HCT116 (cell line): Measurements from ENCODE around the gene CDK10. TPM values are rescaled to one million over a fixed set of nuclear protein-coding genes. Genes with fewer than 3 reads are reported as not detected.
A peak's percentile ranks its signal among the peaks of the same experiment; 100 is the strongest.

Experiments used
- ATAC-seq: fragments of 200-7000 bp; cut with Tn5 transposase; 2 replicates; pipeline ENCODE4 v1.9.1; 2020; ENCODE audit warnings: mild to moderate bottlenecking, moderate library complexity
- BruUV-seq: library from RNA; stranded (reverse); fragments of 400-500 nt; replicated peaks from 2 replicates; lab custom pipeline; 2021; lab: Mats Ljungman, UMichigan
- CTCF ChIA-PET: fragments of 300-600 bp; sonication (Branson Sonifier 250); formaldehyde crosslinking; loops from one replicate; lab custom pipeline; 2021; ENCODE audit warnings: antibody characterized with exemption; lab: Charles Lee
- POLR2A ChIA-PET: fragments of 300-600, 350-600 bp; sonication (Branson Sonifier 250); formaldehyde crosslinking; loops from one replicate; lab custom pipeline; 2021; ENCODE audit warnings: antibody characterized with exemption; lab: Charles Lee
- RAD21 ChIA-PET, 2 experiments: fragments of 300-600 bp; sonication (Branson Sonifier 250); formaldehyde crosslinking; loops; one replicate each; lab custom pipeline; 2023; ENCODE audit warnings: low total read pairs in 2 of 2; ENCODE audit not compliant: uncharacterized antibody in 2 of 2, unreplicated experiment in 2 of 2, low non-redundant PET in 1 of 2; lab: Charles Lee
- DNase-seq: peaks from one replicate; pipeline ENCODE4 v3.0.0-alpha.2; 2010; ENCODE audit warnings: low read depth, low spot score
- H2AFZ ChIP-seq: fragments of 200-600 bp; shearing (Covaris generic), sonication (generic); 2 replicates; pipeline ENCODE4 v1.6.1; 2017; ENCODE audit warnings: low read depth, mixed run types, mixed read lengths, antibody characterized with exemption, low read length; ENCODE audit not compliant: poor library complexity, severe bottlenecking
- H3K27ac ChIP-seq: 2 replicates; pipeline ENCODE4 v1.5.1; 2012; ENCODE audit warnings: low read depth, low read length
- H3K27me3 ChIP-seq: fragments of 200-600 bp; sonication (generic); 2 replicates; pipeline ENCODE4 v1.6.1; 2016; ENCODE audit warnings: mixed run types, low read length, mixed read lengths; ENCODE audit not compliant: insufficient read depth
- H3K36me3 ChIP-seq, 2 experiments: fragments of 200-500 bp in 1 of 2; fragments of 200-600 bp in 1 of 2; sonication (Bioruptor generic) in 1 of 2; sonication (generic) in 1 of 2; 2 replicates each; pipeline versions ENCODE4 v1.5.1 to v1.6.1; 2014 to 2016; ENCODE audit warnings: low read length in 2 of 2, inconsistent platforms in 1 of 2, mixed read lengths in 1 of 2, mixed run types in 1 of 2; ENCODE audit not compliant: insufficient read depth in 2 of 2, control insufficient read depth in 1 of 2
- H3K4me1 ChIP-seq, 2 experiments: fragments of 200-600 bp in 1 of 2; sonication (generic) in 1 of 2; 2 replicates each; pipeline versions ENCODE4 v1.5.1 to v1.6.1; 2012 to 2017; ENCODE audit warnings: low read length in 2 of 2, inconsistent platforms in 1 of 2, mild to moderate bottlenecking in 1 of 2, mixed read lengths in 1 of 2, mixed run types in 1 of 2, moderate library complexity in 1 of 2; ENCODE audit not compliant: insufficient read depth in 2 of 2, control insufficient read depth in 1 of 2
- H3K4me2 ChIP-seq: fragments of 200-600 bp; sonication (generic); 2 replicates; pipeline ENCODE4 v1.6.1; 2017; ENCODE audit warnings: mixed run types, low read length, mixed read lengths
- H3K4me3 ChIP-seq, 2 experiments: fragments of 200-600 bp in 1 of 2; sonication (generic) in 1 of 2; replicated peaks in 1 of 2; 2 replicates each; pipeline ENCODE4 v1.5.1; 2011 to 2016; ENCODE audit warnings: low read length in 2 of 2, control low read depth in 1 of 2, low read depth in 1 of 2, mild to moderate bottlenecking in 1 of 2, mixed read lengths in 1 of 2, mixed run types in 1 of 2
- H3K79me2 ChIP-seq: fragments of 200-600 bp; sonication (generic); 2 replicates; pipeline ENCODE4 v1.6.1; 2017; ENCODE audit warnings: mild to moderate bottlenecking, mixed run types, low read length, moderate library complexity, mixed read lengths; ENCODE audit not compliant: insufficient read depth
- H3K9ac ChIP-seq: fragments of 200-600 bp; sonication (generic); 2 replicates; pipeline ENCODE4 v1.6.1; 2016; ENCODE audit warnings: low read length, mixed read lengths
- H3K9me2 ChIP-seq: fragments of 200-600 bp; sonication (generic), shearing (Covaris generic); 2 replicates; pipeline ENCODE4 v1.6.1; 2017; ENCODE audit warnings: mixed run types, mild to moderate bottlenecking, moderate library complexity; ENCODE audit not compliant: insufficient read depth
- H3K9me3 ChIP-seq, 2 experiments: fragments of 200-500 bp in 1 of 2; fragments of 200-600 bp in 1 of 2; sonication (Bioruptor generic) in 1 of 2; sonication (generic) in 1 of 2; 2 replicates each; pipeline ENCODE4 v1.6.1; 2014 to 2017; ENCODE audit warnings: low read length in 2 of 2, mixed read lengths in 2 of 2, inconsistent platforms in 1 of 2, low read depth in 1 of 2, mild to moderate bottlenecking in 1 of 2, mixed run types in 1 of 2, moderate library complexity in 1 of 2; ENCODE audit not compliant: control insufficient read depth in 1 of 2, insufficient read depth in 1 of 2
- H4K20me1 ChIP-seq: fragments of 200-600 bp; sonication (generic), shearing (Covaris generic); 2 replicates; pipeline ENCODE4 v1.6.1; 2017; ENCODE audit warnings: mixed run types, mild to moderate bottlenecking, moderate library complexity; ENCODE audit not compliant: insufficient read depth
- ATF3 ChIP-seq: IDR thresholded peaks from 2 replicates; pipeline ENCODE4 v1.6.1; 2012
- CBX3 ChIP-seq: IDR thresholded peaks from 2 replicates; pipeline ENCODE4 v1.6.1; 2012; ENCODE audit warnings: low read depth
- CEBPB ChIP-seq: IDR thresholded peaks from 2 replicates; pipeline ENCODE4 v1.6.1; 2012; ENCODE audit warnings: low read depth
- CTCF ChIP-seq, 3 experiments: fragments of 200-600 bp in 1 of 3; sonication (generic) in 1 of 3; IDR thresholded peaks in 2 of 3; conservative IDR thresholded peaks in 1 of 3; 2 replicates each; pipeline ENCODE4 v1.5.1; 2012 to 2017; ENCODE audit warnings: low read depth in 2 of 3, low read length in 2 of 3, antibody characterized with exemption in 1 of 3, borderline replicate concordance in 1 of 3, control low read depth in 1 of 3, mild to moderate bottlenecking in 1 of 3, mixed read lengths in 1 of 3, mixed run types in 1 of 3, moderate library complexity in 1 of 3; ENCODE audit not compliant: insufficient read depth in 1 of 3
- EGR1 ChIP-seq: IDR thresholded peaks from 2 replicates; pipeline ENCODE4 v1.6.1; 2012; ENCODE audit warnings: low read depth
- ELF1 ChIP-seq: IDR thresholded peaks from 2 replicates; pipeline ENCODE4 v1.6.1; 2012; ENCODE audit warnings: low read depth, borderline replicate concordance
- EZH2 ChIP-seq: fragments of 200-600 bp; sonication (generic); IDR thresholded peaks from 2 replicates; pipeline ENCODE4 v1.6.1; 2017; ENCODE audit warnings: antibody characterized with exemption, mixed run types
- FOSL1 ChIP-seq: IDR thresholded peaks from 2 replicates; pipeline ENCODE4 v1.6.1; 2012; ENCODE audit warnings: low read depth
- JUND ChIP-seq: IDR thresholded peaks from 2 replicates; pipeline ENCODE4 v1.6.1; 2012
- RAD21 ChIP-seq: IDR thresholded peaks from 2 replicates; pipeline ENCODE4 v1.6.1; 2012; ENCODE audit warnings: low read depth, mild to moderate bottlenecking
- REST ChIP-seq: IDR thresholded peaks from 2 replicates; pipeline ENCODE4 v1.6.1; 2012; ENCODE audit warnings: low read depth
- SIN3A ChIP-seq: IDR thresholded peaks from 2 replicates; pipeline ENCODE4 v1.6.1; 2012; ENCODE audit warnings: low read depth
- SRF ChIP-seq: IDR thresholded peaks from 2 replicates; pipeline ENCODE4 v1.6.1; 2012; ENCODE audit warnings: low read depth
- TCF7L2 ChIP-seq: IDR thresholded peaks from 2 replicates; pipeline ENCODE4 v1.7.0; 2011; ENCODE audit warnings: borderline replicate concordance, inconsistent platforms; ENCODE audit not compliant: insufficient read depth, insufficient read length; ENCODE audit errors: extremely low read depth
- YY1 ChIP-seq: IDR thresholded peaks from 2 replicates; pipeline ENCODE4 v1.6.1; 2011; ENCODE audit warnings: low read length, low read depth, moderate library complexity, mild to moderate bottlenecking; ENCODE audit not compliant: insufficient replicate concordance; ENCODE audit errors: extremely low read depth
- ZBTB33 ChIP-seq: IDR thresholded peaks from 2 replicates; pipeline ENCODE4 v1.6.1; 2011; ENCODE audit warnings: mild to moderate bottlenecking, low read length, moderate library complexity; ENCODE audit not compliant: insufficient replicate concordance; ENCODE audit errors: extremely low read depth
- ZNF274 ChIP-seq: fragments of 200-500 bp; sonication (Bioruptor generic); IDR thresholded peaks from 2 replicates; pipeline ENCODE4 v1.6.1; 2014; ENCODE audit warnings: mild to moderate bottlenecking, low read depth, low read length, inconsistent platforms
- intact Hi-C: fragments of 100-400 bp; cut with micrococcal nuclease; formaldehyde crosslinking; loops from 2 replicates; pipeline ENCODE4 v1.10.0; 2022
- total RNA-seq: library from RNA; stranded (reverse); gene quantifications from one replicate; pipeline ENCODE4 v1.2.1, GENCODE V29; 2021; ENCODE audit not compliant: unreplicated experiment

CDK10 gene
- total RNA-seq, 1 experiment from 2014 or later: 165 TPM

GRCh38 chr16:89720551-89720812 lies 34.0 kb downstream of the CDK10 start (continued):
- TF ChIP-seq TCF7L2: peak; percentile 9

GRCh38 chr16:89720813-89721545 lies 34.5 kb downstream of the CDK10 start, which contains the start of the genes VPS9D1 and ZNF276:
Gene VPS9D1, minus strand, starts transcription at chr16:89720898. Its CDS starts 37 bp downstream, at chr16:89720861.
Gene ZNF276, plus strand, starts transcription at chr16:89721537. Its CDS starts 104 bp downstream, at chr16:89721641.
- ATAC-seq (peak; percentile 67), DNase-seq (peak; percentile 60)
- Histone ChIP-seq H3K9ac (peak within 1 kb of the TSS; percentile 78), H3K4me1 (peaks cover 28 to 53% of the 10 kb centered on the region in 2 experiments), H3K4me3 (peak within 1 kb of the TSS; percentile 70 to 88), H3K27ac (peak within 1 kb of the TSS; percentile 97), H3K9me2 (no peaks in the 10 kb centered on the region), H3K27me3 (no peaks in the 10 kb centered on the region), H2AFZ (no peak within 1 kb of the TSS), H3K4me2 (peak within 1 kb of the TSS; percentile 86), H4K20me1 (peaks cover 3% of the 10 kb centered on the region; the same call in 1 of the 2 replicates), H3K36me3 (peaks cover 18 to 28% of the 10 kb centered on the region in 2 experiments; a peak in 3 of 4 replicates), H3K79me2 (peaks cover 32% of the 10 kb centered on the region; the same call in 1 of the 2 replicates), H3K9me3 (no peaks in the 10 kb centered on the region)
- RAD21 ChIA-PET: interaction anchor here in 1 of 2 experiments (0.9 kb wide), 1 partner anchor 21 kb away, joined by 4 read pairs; no protein-coding TSS in a partner anchor
- intact Hi-C loops: loop anchor here (2.0 kb wide), 1 partner anchor 96 kb away; the partner anchor contains the start of gene FANCA
- no TSS peak for BruUV-seq
- CTCF ChIA-PET: interaction anchor here (1.7 kb wide), 1 partner anchor 15 kb away, joined by 7 read pairs; no protein-coding TSS in a partner anchor
- POLR2A ChIA-PET: interaction anchor here (1.5 to 1.6 kb wide), 2 partner anchors 10 to 15 kb away, joined by 6 to 12 read pairs; no protein-coding TSS in a partner anchor
- no peak for TF ChIP-seq SIN3A
- peak; percentile 57 for TF ChIP-seq ZBTB33
- TF ChIP-seq ELF1: no peak
- no peak for TF ChIP-seq ATF3
- no peak for TF ChIP-seq REST
- no peak for TF ChIP-seq EGR1
- no peak for TF ChIP-seq RAD21
- TF ChIP-seq FOSL1: no peak
- TF ChIP-seq CTCF (IDR thresholded peaks at IDR 0.05 in 2 of 3, conservative IDR thresholded peaks at IDR 0.05 in 1 of 3; ENCODE audit: borderline replicate concordance in 1 of 3, insufficient read depth in 1 of 3, low read depth in 2 of 3, low read length in 2 of 3): no peak
- no peak for TF ChIP-seq JUND
- TF ChIP-seq YY1: peak; percentile 79
- no peak for TF ChIP-seq EZH2
- no peak for TF ChIP-seq CBX3
- TF ChIP-seq CEBPB: no peak
- no peak for TF ChIP-seq ZNF274
- no peak for TF ChIP-seq SRF
